NCI-H82 (cell line): ENCODE results near the gene DZIP1L.

Source experiments
- DNase-seq: peaks from one replicate; lab custom pipeline; 2025; lab: John Stamatoyannopoulos, UW

The DZIP1L gene

DNA sequence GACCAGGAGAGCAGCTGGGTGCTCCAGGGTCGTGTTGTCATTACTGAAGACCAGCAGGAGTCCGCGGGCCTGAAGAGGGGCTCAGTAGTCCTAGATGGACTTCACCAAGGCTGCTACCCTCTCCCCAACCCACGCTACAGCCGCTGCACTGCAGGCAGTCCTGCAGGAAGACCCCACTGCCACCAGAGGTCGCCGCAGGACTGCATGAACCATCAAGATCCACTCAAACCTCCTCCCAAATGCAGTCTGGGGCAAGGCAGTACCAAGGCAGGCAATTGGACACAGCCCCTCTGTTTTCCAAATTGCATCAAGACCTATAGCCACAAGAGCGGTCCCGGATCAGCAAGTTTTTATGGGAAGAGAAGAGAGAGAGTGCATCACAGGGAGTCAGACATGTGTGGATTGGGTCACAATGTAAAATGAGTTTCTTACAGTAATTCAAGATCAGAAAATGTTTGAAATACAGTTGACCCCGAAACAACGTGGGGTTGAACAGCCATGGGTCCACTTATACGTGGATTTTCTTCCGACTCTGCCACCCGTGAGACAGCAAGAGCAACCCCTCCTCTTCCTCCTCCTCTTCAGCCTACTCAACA, 46.7 kb downstream of the DZIP1L start:
- peak; percentile 89 for DNase-seq

- no peak for DNase-seq
Measured at GRCh38 chr3:138068046-138068445, 47.4 kb downstream of the DZIP1L start.

DNA sequence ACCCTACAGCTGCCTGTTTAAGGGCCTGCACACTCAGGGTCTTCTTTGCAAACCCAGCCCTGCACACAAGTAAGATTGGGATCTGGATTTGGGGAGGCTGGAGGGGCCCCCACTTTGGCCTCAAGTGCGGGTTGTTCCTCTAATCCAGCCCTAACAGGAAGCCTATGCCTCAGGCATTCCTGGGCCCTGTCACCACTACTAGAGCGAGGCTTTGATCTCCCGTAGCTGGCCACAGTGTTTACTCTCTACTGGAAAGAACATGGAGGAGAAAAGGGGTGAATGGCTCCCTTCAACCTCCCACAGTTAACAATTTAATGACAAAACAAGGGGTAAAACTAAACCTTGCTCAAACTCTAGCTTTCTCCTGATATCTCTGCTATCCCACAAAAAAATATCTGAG, 48.4 kb downstream of the DZIP1L start:
- DNase-seq, result no peak

- no peak for DNase-seq
Measured at GRCh38 chr3:138066383-138066782, 49.0 kb downstream of the DZIP1L start.

GRCh38 chr3:138065949-138066348, 49.5 kb downstream of the DZIP1L start:
- DNase-seq, result no peak

DNA sequence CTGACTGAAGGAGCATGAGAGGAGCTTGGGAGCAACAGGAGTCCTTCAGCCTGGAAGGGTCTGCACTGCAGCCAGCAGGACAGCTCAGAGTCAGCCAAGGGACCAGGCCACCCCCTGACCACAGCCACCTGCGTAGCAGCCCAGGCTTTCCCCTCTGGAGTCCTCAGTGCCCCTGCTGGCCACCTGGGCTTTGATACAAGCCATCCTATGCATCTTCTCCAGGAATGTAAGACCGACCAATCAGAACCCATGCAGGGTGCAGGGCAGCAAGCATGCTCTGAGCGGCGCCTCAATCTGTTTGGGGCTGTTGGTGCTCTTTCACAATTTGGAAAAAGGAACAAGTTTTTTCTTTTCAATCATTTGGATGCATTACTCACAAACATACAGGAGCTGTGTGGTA, 52.0 kb downstream of the DZIP1L start:
- no peak for DNase-seq

DNA sequence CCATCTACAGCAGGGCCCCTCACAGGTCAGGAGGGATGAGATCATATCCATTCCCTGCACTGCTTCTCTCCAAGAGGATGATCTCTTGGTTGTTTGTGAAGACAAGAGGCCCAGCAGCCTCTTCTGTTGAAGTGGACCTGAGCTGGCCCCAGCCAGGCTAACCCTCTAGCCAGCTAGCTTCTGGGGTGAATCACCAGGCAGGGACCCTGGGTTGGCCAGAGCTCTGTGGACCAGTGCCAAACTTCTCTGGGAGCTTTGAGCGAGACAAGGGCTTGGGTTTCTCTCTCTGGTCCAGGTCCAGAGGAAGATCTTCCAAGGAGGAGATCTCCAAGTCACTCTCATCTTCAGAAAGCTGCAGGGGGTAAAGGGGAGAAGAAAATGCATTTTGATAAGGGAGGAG, 52.8 kb downstream of the DZIP1L start:
- no peak for DNase-seq

GRCh38 chr3:138062037-138062436, 53.4 kb downstream of the DZIP1L start:
- no peak for DNase-seq

GRCh38 chr3:138060792-138061191, 54.6 kb downstream of the DZIP1L start:
- no peak for DNase-seq

GRCh38 chr3:138059261-138059660, 56.1 kb downstream of the DZIP1L start:
- DNase-seq, result no peak

GRCh38 chr3:138057384-138057783, 58.0 kb downstream of the DZIP1L start:
- no peak for DNase-seq

GRCh38 chr3:138054057-138054456, 61.4 kb downstream of the DZIP1L start:
- no peak for DNase-seq

DNA sequence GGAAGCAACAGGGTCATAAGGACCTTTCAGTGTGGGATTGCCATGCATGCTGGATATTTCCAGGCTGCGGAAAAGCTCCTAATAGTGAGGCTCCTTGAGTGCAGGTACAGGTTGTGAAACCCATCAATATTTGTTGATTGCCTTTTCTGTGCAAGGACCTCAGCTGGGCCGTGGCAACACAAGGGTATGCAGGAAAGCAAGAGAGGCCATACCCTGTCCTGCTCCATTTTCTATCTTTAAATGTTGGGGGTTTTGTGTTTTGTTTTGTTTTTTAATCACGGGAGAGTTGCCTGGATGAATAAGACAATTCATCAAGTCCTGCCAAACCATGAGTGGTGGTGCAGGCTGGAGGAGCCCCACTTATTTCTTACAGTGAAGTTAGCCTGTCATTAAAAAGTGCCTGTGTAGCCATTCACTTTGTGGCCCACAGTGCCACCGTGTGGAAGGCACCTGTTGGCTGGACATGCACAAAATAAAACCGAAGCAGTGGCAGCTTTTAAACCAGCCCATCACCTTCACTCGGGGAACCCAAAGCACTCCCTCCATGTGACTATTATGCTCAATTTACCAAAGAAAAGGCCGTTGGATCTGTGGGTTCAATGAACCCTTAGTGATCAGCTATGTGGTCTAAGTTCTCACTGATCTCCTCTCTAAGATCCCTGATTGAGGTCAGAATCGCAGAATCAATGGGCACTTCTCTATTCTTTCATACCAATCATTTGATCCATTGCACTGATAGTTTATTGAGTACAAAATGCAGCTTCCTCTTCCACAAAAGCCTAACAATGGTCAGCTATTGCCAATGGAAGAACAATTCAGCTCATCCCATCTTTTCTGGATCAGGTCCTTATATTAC, 63.2 kb downstream of the DZIP1L start:
- DNase-seq, result peak; percentile 74

GRCh38 chr3:138049157-138049919, 66.1 kb downstream of the DZIP1L start:
- DNase-seq, result no peak

- no peak for DNase-seq
Measured at GRCh38 chr3:138047596-138048158, 67.7 kb downstream of the DZIP1L start.

DNA sequence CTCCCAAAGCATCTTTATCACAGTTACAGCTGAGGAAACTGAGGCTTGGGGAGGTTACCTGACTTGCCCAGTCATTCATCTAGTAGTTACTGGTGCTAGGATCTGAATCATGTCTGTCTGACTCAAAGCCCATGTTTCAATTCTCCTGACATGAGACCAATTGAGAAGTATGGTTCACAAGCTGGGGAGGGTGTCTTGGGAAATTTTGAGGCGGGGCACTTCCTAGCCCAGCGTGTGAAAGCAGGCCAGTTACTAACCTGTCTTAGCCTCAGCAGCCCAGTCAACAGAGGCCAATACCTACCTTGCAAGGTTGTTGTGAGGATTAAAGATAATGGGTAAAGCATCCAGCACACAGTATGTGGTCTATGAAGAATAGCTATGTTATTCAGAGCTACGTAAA, 68.5 kb downstream of the DZIP1L start:
- no peak for DNase-seq

GRCh38 chr3:138046085-138046484, 69.3 kb downstream of the DZIP1L start:
- DNase-seq, result no peak

DNA sequence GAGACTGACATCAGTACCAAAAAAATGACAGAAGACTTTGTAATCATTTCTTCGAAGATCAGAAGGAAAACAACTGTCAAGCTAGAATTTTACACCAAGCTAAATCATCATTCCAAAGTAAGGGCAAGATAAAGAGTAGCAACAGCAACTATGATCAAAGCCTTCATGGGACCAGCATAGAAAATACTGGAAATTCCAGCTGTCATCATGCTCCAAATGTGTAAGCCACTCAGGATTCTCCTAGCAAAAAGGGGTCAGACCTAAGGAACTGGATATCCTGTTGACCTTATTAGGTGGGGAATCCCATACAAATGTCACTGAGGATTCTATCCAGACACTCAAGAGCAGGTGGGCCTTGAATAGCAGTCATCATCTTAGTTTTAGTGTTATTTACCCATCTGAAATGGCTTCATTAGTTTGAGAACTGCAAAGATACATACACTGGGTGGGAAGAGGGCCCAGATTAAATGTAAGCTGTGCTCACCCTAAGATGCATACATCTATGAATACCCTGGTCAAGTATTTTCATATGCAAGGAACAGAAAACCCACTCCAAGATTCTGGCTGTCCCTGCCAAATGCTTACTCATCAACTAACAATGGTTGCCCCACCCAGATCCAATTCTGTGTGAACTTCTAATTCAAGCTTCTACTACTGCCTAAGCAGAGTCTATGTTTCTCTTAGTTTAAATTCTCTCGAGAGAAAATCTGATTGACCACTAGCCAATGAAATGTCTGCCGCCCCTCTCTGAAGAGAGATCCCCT, 72.0 kb downstream of the DZIP1L start:
- no peak for DNase-seq

GRCh38 chr3:138042043-138042442, 73.4 kb downstream of the DZIP1L start:
- no peak for DNase-seq

DNA sequence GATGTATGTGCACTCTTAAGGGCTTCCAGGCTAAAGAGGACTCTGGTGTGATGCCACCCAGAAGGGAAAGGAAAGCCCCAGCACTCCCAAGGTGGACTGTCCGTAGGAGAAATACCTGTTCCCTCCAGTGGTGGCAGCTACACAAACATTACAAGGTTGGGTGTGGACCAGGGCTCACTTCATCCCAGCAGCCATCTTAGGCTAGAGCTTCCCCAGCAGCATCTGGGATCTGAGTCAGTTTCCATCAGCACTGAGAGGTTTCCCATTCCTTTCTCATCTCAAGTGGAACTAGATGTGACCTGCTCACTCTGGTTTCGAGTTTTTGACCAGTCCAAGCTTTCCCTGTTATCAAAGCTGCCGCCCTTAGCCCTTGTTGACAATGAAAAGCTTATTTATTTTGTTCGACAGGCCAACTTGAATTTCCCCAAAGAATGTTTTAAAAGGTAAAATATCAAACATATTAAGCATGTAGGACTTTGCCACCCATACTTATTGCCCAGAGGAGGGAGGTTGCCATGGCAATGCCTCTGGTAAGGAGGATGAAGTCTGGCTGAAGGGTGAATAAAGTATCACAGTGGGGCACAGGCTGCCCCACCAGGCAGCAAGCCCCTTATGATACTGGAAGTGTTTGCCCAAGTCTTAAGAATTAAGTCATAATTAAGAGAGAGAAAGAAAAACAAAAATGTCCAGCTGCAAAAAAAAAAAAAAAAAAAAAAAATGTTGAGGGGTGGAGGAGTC, 76.5 kb downstream of the DZIP1L start:
- no peak for DNase-seq

GRCh38 chr3:138036572-138036971, 78.8 kb downstream of the DZIP1L start:
- no peak for DNase-seq
